OCI-LY3 (cell line): ENCODE data around the gene CPT2.

Source experiments
- H2AFZ ChIP-seq: fragments of 200-600, 300-600 bp; shearing (Covaris generic); 2 replicates; pipeline ENCODE4 v1.6.0; 2014; ENCODE audit warnings: antibody characterized with exemption, low read depth, low read length
- H3K27ac ChIP-seq: fragments of 200-600, 300-600 bp; sonication (generic); 2 replicates; pipeline ENCODE4 v1.5.1; 2014; ENCODE audit warnings: mild to moderate bottlenecking, low read length, moderate library complexity, mixed read lengths
- H3K27me3 ChIP-seq: fragments of 200-600, 300-600 bp; sonication (generic); 2 replicates; pipeline ENCODE4 v1.6.1; 2014; ENCODE audit warnings: low read depth, low read length, mixed read lengths
- H3K36me3 ChIP-seq: fragments of 200-600, 300-600 bp; sonication (generic); replicated peaks from 2 replicates; pipeline ENCODE3; 2014; ENCODE audit warnings: low read depth, low read length, mixed read lengths
- H3K4me1 ChIP-seq: fragments of 300-600, 200-600 bp; sonication (generic); 2 replicates; pipeline ENCODE4 v1.6.1; 2014; ENCODE audit warnings: low read length, mixed read lengths
- H3K4me2 ChIP-seq: fragments of 200-600, 300-600 bp; sonication (generic); 2 replicates; pipeline ENCODE4 v1.6.1; 2014; ENCODE audit warnings: low read length, mixed read lengths
- H3K4me3 ChIP-seq: fragments of 300-600, 200-600 bp; sonication (generic); 2 replicates; pipeline ENCODE4 v1.5.1; 2014; ENCODE audit warnings: antibody characterized with exemption, mild to moderate bottlenecking, low read length, moderate library complexity
- H3K79me2 ChIP-seq: fragments of 300-600, 200-600 bp; shearing (Covaris generic); 2 replicates; pipeline ENCODE4 v1.6.1; 2014; ENCODE audit warnings: mild to moderate bottlenecking, low read length, mixed read lengths
- H3K9ac ChIP-seq: fragments of 300-600, 200-600 bp; shearing (Covaris generic); 2 replicates; pipeline ENCODE4 v1.6.0; 2014; ENCODE audit warnings: mild to moderate bottlenecking, low read length, moderate library complexity
- H3K9me3 ChIP-seq: fragments of 200-600, 300-600 bp; shearing (Covaris generic); 2 replicates; pipeline ENCODE4 v1.6.1; 2014; ENCODE audit warnings: low read length, mixed read lengths; ENCODE audit not compliant: insufficient read depth
- H4K20me1 ChIP-seq: fragments of 200-600, 300-600 bp; sonication (generic); 2 replicates; pipeline ENCODE4 v1.6.1; 2016; ENCODE audit warnings: low read length, mixed read lengths; ENCODE audit not compliant: insufficient read depth
- EZH2phosphoT487 ChIP-seq: fragments of 200-600 bp; shearing (Covaris generic); IDR thresholded peaks from 2 replicates; pipeline ENCODE4 v1.6.1; 2018; ENCODE audit warnings: antibody characterized with exemption, mixed run types, low read depth
- TF ChIP-seq, protein P1 (sequence below): fragments of 200-600, 300-600 bp; sonication (generic); IDR thresholded peaks from 2 replicates; pipeline ENCODE4 v1.5.1; 2014; ENCODE audit warnings: antibody characterized with exemption, low read length, low read depth

The CPT2 gene

DNA sequence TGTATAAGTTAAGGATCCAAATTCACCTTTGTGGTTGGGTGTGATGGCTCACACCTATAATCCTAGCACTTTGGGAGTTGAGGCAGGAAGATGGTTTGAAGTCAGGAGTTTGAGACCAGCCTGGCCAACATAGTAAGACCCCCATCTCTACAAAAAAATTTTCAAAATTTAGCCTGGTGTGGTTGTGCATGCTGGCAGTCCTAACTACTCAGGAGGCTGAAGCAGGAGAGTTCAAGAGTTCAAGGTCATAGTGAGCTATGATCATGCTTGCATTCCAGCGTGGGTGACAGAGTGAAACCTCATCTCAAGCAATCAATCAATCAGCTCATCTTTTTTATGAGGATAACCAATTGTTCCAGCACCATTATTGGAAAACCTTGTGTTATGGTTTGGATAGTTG, 37.7 kb upstream of the CPT2 start:
- no peaks in the 10 kb centered on the region for H3K4me1 ChIP-seq
- no peak overlapping the region for H2AFZ ChIP-seq
- no peaks in the 10 kb centered on the region for H3K36me3 ChIP-seq
- H3K4me3 ChIP-seq: no peak overlapping the region
- H3K27ac ChIP-seq: no peak overlapping the region
- no peaks in the 10 kb centered on the region for H4K20me1 ChIP-seq
- no peak for TF ChIP-seq EZH2phosphoT487
- TF ChIP-seq, protein P1, sequence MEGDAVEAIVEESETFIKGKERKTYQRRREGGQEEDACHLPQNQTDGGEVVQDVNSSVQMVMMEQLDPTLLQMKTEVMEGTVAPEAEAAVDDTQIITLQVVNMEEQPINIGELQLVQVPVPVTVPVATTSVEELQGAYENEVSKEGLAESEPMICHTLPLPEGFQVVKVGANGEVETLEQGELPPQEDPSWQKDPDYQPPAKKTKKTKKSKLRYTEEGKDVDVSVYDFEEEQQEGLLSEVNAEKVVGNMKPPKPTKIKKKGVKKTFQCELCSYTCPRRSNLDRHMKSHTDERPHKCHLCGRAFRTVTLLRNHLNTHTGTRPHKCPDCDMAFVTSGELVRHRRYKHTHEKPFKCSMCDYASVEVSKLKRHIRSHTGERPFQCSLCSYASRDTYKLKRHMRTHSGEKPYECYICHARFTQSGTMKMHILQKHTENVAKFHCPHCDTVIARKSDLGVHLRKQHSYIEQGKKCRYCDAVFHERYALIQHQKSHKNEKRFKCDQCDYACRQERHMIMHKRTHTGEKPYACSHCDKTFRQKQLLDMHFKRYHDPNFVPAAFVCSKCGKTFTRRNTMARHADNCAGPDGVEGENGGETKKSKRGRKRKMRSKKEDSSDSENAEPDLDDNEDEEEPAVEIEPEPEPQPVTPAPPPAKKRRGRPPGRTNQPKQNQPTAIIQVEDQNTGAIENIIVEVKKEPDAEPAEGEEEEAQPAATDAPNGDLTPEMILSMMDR: no peak
- H3K79me2 ChIP-seq: no peaks in the 10 kb centered on the region
- no peak overlapping the region for H3K9ac ChIP-seq
- H3K9me3 ChIP-seq: no peaks in the 10 kb centered on the region
- no peak overlapping the region for H3K4me2 ChIP-seq
- H3K27me3 ChIP-seq: no peaks in the 10 kb centered on the region

DNA sequence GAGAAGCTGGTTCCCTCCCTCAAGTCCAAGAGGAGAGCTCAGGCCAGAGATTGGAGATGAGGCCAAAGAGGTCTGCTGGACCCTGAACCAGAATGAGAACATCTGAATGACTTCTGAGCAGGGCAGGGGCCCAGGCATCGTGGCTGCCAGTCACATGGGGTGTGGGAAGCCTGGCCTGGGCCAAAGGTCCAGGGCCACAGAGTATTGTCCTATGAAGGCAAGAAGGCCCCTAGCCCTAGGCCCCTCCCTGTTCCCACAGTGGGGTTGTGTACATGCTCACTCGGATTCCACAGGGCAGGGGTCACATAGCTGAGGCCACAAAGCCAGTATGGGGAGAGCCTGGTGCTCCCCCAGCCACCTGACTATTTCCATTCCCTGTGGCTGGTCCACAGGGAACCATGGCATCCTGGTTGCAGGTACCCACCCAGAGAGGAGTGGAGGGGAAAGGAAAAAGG, 35.7 kb upstream of the CPT2 start:
- Histone ChIP-seq H3K27ac (no peak overlapping the region), H3K4me1 (no peaks in the 10 kb centered on the region), H4K20me1 (no peaks in the 10 kb centered on the region), H3K9ac (no peak overlapping the region), H3K79me2 (no peaks in the 10 kb centered on the region), H3K27me3 (no peaks in the 10 kb centered on the region), H3K9me3 (no peaks in the 10 kb centered on the region), H3K4me3 (no peak overlapping the region), H3K36me3 (no peaks in the 10 kb centered on the region), H2AFZ (no peak overlapping the region), H3K4me2 (no peak overlapping the region)
- TF ChIP-seq, protein P1: no peak
- TF ChIP-seq EZH2phosphoT487: no peak

DNA sequence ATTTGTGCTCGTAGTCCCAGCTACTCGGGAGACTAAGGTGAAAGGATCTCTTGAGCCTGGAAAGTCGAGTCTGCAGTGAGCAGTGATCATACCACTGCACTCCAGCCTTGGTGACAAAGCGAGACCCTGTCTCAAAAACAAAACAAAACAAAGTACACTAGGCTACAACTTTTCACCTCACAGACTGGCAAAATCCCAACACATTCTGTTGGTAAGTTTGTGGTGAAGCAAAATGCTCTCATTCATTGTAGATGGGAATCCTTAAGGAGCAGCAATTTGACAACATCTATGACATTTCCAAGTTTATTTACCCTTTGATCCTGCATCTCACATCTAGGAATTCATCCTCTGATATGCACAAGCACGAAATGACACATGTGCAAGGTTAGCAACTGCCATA, 34.0 kb upstream of the CPT2 start:
- Histone ChIP-seq H3K27ac (no peak overlapping the region), H3K4me3 (no peak overlapping the region), H2AFZ (no peak overlapping the region), H3K79me2 (no peaks in the 10 kb centered on the region), H3K4me1 (no peaks in the 10 kb centered on the region), H3K36me3 (no peaks in the 10 kb centered on the region), H3K9me3 (no peaks in the 10 kb centered on the region), H4K20me1 (no peaks in the 10 kb centered on the region), H3K27me3 (no peaks in the 10 kb centered on the region), H3K9ac (no peak overlapping the region), H3K4me2 (no peak overlapping the region)
- TF ChIP-seq, protein P1: no peak
- no peak for TF ChIP-seq EZH2phosphoT487

DNA sequence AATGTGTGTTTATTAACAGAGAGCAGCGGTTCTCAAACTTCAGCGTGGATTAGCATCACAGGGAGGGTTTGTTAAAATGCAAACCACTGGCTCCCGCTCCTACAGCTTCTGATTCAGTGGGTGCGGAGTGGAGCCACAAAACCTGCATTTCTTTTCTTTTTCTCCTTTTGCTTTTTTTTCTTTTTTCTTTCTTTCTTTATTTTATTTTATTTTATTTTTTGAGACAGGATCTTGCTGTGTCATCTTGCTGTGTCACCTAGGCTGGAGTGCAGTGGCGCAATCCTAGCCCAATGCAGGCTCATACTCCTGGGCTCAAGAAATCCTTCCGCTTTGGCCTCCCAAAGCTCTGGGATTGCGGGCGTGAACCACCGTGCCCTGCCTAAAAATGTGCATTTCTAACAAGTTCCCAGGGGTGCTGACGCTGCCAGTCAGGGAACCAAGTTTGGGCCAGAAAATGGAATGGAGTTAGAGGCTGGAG, 33.3 kb upstream of the CPT2 start:
- no peak overlapping the region for H2AFZ ChIP-seq
- H3K27me3 ChIP-seq: no peaks in the 10 kb centered on the region
- H3K9ac ChIP-seq: no peak overlapping the region
- H3K4me1 ChIP-seq: no peaks in the 10 kb centered on the region
- H3K4me2 ChIP-seq: no peak overlapping the region
- TF ChIP-seq, protein P1: no peak
- TF ChIP-seq EZH2phosphoT487: no peak
- H4K20me1 ChIP-seq: no peaks in the 10 kb centered on the region
- H3K4me3 ChIP-seq: no peak overlapping the region
- H3K36me3 ChIP-seq: no peaks in the 10 kb centered on the region
- H3K27ac ChIP-seq: no peak overlapping the region
- H3K9me3 ChIP-seq: no peaks in the 10 kb centered on the region
- no peaks in the 10 kb centered on the region for H3K79me2 ChIP-seq
